Activated naive CD4-positive, alpha-beta T cell treated with anti-CD3 and anti-CD28 coated beads, Interleukin-2, amount 50 U/mL, for 72 hours (primary cell): ENCODE data around the gene SPINK5. TPM values are rescaled to one million over a fixed set of nuclear protein-coding genes. Genes with fewer than 3 reads are reported as not detected.

ENCODE experiments used
- ATAC-seq, 2 donors: fragments of 150-1000 bp; cut with Tn5 transposase; 2 replicates each; pipeline ENCODE4 v1.10.0; 2021; ENCODE audit warnings: mild to moderate bottlenecking in 2 of 2, moderate library complexity in 2 of 2
- DNase-seq, 2 donors: peaks; one replicate each; pipeline ENCODE4 v3.0.0; 2021 to 2022; ENCODE audit warnings: low spot score in 2 of 2
- H3K27ac Mint-ChIP-seq, 2 donors: one replicate each; pipeline ENCODE4 v1.8.0; 2022; ENCODE audit warnings: mild to moderate bottlenecking in 2 of 2, mixed read lengths in 2 of 2
- H3K36me3 Mint-ChIP-seq, 2 donors: one replicate each; pipeline ENCODE4 v1.8.0; 2022; ENCODE audit warnings: mixed read lengths in 2 of 2
- H3K9me3 Mint-ChIP-seq, 2 donors: one replicate each; pipeline ENCODE4 v1.8.0; 2022; ENCODE audit warnings: mixed read lengths in 2 of 2
- total RNA-seq, 2 donors: library from RNA; stranded (reverse); gene quantifications; one replicate each; pipeline ENCODE4 v1.2.3, GENCODE V29; 2022

The SPINK5 gene
- total RNA-seq, 2 donors from 2014 or later, result not detected

GRCh38 chr5:148151872-148152271 lies 88.1 kb downstream of the SPINK5 start:
- no peak overlapping the region for H3K27ac Mint-ChIP-seq
- H3K36me3 Mint-ChIP-seq, result no peaks in the 10 kb centered on the region
- ATAC-seq (no peak), DNase-seq (no peak)
- H3K9me3 Mint-ChIP-seq, result peaks cover 5 to 8% of the 10 kb centered on the region in 2 donors

DNA sequence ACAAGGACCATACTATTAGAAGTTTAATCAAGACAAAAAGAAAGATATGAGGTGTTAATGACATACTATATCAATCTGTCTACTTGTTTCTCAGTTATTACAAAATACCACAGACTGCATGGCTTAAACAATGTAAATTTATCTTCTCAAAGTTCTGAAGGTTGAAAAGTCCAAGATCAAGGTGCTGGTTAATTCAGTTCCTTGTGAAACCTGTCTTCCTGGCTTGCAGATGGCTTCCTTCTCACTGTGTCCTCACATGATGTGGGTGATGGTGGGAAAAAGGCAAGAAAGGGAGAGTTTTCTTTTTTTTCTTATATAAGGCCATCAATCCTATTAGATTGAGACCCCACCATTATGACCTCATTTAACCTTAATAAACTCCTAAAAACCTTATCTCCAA lies 89.0 kb downstream of the SPINK5 start:
- no peak for ATAC-seq
- Mint-ChIP-seq H3K9me3 (peaks cover 5 to 8% of the 10 kb centered on the region in 2 donors), H3K27ac (no peak overlapping the region), H3K36me3 (no peaks in the 10 kb centered on the region)
- no peak for DNase-seq

GRCh38 chr5:148156609-148157008 lies 92.8 kb downstream of the SPINK5 start:
- Mint-ChIP-seq H3K27ac (no peak overlapping the region), H3K36me3 (no peaks in the 10 kb centered on the region), H3K9me3 (peaks cover 5 to 8% of the 10 kb centered on the region in 2 donors)
- DNase-seq (no peak), ATAC-seq (no peak)

DNA sequence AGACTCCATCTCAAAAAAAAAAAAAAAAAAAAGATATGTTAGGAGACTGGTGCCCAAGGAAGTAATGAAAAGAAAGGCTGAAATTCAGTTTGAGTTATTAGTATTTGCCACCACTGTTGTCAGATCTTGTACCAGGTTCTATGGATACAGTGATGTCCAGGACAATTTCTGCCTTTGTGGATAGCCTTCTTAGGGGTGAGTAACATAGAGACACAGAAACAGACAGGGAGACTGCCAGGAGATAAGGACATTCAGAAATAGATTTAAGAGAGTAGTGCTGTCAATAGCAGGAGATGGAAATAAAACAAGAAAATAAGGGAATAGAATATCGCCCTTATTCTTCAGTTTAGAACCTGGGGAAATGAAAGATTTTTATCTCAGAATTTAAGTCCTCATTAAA lies 98.3 kb downstream of the SPINK5 start:
- Mint-ChIP-seq H3K36me3 (no peaks in the 10 kb centered on the region), H3K9me3 (no peaks in the 10 kb centered on the region), H3K27ac (no peak overlapping the region)
- ATAC-seq (no peak), DNase-seq (no peak)

DNA sequence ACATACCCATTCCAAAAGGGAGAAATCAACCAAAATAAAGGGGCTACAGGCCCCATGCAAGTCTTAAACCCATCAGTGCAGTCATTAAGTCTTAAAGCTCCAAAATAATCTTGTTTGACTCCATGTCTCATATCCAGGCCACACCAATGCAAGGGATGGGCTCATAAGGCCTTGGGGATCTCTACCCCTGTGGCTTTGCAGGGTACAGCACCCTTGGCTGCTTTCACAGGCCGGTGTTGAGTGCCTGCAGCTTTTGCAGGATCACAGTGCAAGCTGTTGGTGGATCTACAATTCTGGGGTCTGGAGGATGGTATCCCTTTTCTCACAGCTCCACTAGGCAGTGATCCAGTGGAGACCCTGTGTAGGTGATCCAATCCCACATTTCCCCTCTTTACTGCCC lies 99.6 kb downstream of the SPINK5 start:
- H3K9me3 Mint-ChIP-seq, result no peaks in the 10 kb centered on the region
- H3K36me3 Mint-ChIP-seq, result no peaks in the 10 kb centered on the region
- no peak for DNase-seq
- no peak for ATAC-seq
- H3K27ac Mint-ChIP-seq, result no peak overlapping the region

GRCh38 chr5:148166550-148167283 lies 102.9 kb downstream of the SPINK5 start:
- no peaks in the 10 kb centered on the region for H3K9me3 Mint-ChIP-seq
- no peaks in the 10 kb centered on the region for H3K36me3 Mint-ChIP-seq
- no peak for ATAC-seq

DNA sequence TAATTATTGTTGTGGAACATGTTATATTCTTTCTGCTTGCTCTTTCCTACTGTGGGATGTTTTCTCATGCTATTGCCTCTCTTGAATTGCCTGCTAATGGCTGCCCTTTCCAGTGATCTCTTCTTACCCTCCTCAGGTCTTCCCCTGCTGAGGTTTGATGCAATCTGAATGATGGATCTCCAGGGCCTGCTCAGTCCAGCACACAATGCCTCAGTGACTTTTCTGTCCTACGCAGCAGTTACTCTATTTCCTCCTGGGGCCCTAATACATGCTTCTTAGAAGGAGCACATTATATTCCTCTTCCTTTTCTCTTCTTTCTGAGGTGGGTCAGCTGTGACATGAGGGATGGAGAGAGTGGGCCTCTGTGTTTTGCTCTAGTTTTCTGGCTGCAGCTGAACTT lies 104.5 kb downstream of the SPINK5 start, which contains the start of gene SPINK14:
Gene SPINK14 (plus strand): TSS at position 301 of the 400 bp plus-strand sequence. CDS start 1,187 bp downstream, outside the sequence.
- ATAC-seq (no peak), DNase-seq (no peak)
- Mint-ChIP-seq H3K36me3 (no peaks in the 10 kb centered on the region), H3K27ac (no peak within 1 kb of the TSS), H3K9me3 (no peaks in the 10 kb centered on the region)

More at GRCh38 chr5:148166550-148167283, 102.9 kb downstream of the SPINK5 start:
- no peak for DNase-seq
- no peak overlapping the region for H3K27ac Mint-ChIP-seq

DNA sequence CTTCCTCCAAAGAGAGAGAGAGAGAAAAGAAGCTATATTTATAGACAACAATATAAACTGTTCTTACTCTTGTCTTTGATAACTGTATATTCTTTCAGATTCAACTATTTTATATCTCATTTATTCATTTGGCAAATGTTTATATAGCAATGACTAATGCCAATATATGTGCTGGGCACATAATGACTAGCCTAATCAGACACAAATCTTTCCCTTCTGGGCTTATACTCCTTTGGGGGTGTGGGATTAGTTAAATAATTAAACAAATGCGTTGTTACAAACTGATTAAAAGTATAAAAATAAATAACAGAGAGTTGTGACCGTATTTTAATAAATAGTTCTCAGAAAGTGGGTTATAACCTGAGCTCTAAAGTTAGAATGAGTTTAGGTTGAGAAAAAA lies 108.6 kb downstream of the SPINK5 start:
- Mint-ChIP-seq H3K27ac (no peak overlapping the region), H3K9me3 (no peaks in the 10 kb centered on the region), H3K36me3 (no peaks in the 10 kb centered on the region)
- DNase-seq, result no peak
- ATAC-seq, result no peak

DNA sequence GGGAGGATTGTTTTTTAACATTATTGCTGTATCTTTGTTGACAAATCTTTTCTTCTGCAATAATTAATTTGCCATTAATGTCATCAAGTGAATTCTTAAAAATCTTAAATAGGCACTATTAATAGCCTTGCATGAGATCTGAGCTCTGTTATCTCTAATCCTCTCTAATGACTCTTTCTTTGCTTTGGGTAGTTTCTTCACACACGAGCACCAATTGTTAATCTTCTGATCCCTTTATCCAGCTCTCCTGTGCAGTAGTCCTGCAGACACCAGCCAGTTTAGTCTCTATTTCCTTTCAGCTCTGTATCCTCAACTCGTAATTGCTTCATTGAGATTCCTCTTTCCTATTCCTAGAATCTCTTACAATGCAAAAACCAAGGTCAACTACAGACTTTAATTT lies 112.7 kb downstream of the SPINK5 start:
- H3K27ac Mint-ChIP-seq, result no peak overlapping the region
- DNase-seq (no peak), ATAC-seq (no peak)
- no peaks in the 10 kb centered on the region for H3K9me3 Mint-ChIP-seq
- no peaks in the 10 kb centered on the region for H3K36me3 Mint-ChIP-seq

GRCh38 chr5:148177207-148177606 lies 113.4 kb downstream of the SPINK5 start:
- DNase-seq, result no peak
- ATAC-seq, result no peak
- Mint-ChIP-seq H3K9me3 (no peaks in the 10 kb centered on the region), H3K27ac (no peak overlapping the region), H3K36me3 (no peaks in the 10 kb centered on the region)

DNA sequence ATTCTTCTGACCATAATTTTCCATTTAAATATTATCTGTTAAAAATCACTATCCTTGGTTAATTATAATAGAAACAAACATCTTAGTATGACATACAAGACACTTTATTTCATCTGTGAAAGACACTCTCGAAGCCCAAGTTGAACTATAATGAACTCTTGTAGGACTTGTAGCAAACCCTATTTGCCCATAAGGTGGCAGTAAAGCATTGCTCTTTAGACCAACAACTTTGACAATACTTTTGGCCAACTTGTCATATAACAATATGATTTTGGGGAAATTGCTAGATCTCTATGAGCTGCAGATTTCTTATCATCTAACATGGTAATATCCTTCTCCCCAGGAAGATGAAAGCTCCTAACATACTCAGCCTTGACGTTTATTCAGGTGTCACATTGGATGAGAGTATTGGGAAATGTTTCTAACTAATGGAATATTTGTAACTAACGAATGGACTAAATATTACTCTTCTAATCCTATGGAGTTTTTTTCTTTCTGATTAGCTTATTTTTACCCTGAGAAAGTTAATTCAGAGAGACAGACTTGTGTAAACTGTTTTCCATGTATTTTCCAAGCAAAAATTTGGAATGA lies 115.5 kb downstream of the SPINK5 start:
- Mint-ChIP-seq H3K27ac (no peak overlapping the region), H3K9me3 (no peaks in the 10 kb centered on the region), H3K36me3 (no peaks in the 10 kb centered on the region)
- DNase-seq (peak in 1 of 2 donors; percentile 7), ATAC-seq (peak in 1 of 2 donors; percentile 61)

DNA sequence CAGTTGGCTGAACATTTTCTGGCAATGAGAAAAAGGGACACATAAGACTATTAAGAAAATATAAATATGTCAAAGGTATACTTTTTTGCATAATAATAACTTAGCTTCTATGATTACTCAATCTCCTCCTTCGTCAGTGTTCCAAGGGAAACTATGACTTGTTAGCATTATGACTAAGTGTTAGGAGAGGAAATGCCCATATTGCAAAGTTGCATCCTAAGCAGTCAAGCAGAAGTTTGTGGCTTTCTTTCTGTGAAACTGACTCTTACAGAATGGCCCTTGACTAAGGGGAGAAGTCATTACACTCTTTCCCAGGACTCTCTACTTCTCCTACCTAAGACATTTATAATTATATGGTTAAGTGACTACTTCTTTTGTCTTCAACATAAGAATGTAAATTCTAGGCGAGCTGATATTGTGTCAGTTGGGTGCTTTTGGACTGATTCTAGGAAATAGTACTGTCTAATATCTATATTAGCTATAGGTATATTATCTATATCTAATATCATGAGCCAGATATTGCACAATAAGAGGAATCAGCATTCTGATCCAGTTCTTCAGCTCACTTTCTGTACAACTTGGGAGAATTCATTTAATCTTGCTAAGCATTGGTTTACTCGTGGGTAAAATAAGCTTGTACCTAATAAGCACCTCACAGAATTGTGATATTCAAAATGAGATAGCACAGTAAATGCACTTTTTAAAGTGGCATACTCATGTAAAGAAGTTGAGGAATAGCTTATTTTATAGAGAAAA lies 122.6 kb downstream of the SPINK5 start:
- no peaks in the 10 kb centered on the region for H3K36me3 Mint-ChIP-seq
- DNase-seq (peak in 1 of 2 donors; percentile 3), ATAC-seq (peak; percentile 93 to 100)
- H3K9me3 Mint-ChIP-seq, result no peaks in the 10 kb centered on the region
- H3K27ac Mint-ChIP-seq, result peak overlapping the region in 1 of 2 donors; percentile 55

Other genes starting within 250 kb of the SPINK5 start
- not detected for gene SPINK1, start 232.3 kb upstream of the SPINK5 start, total RNA-seq
- not detected for gene SCGB3A2, start 185.3 kb upstream of the SPINK5 start, total RNA-seq
- not detected for gene C5orf46, start 157.4 kb upstream of the SPINK5 start, total RNA-seq
- gene SPINK14, start 104.6 kb downstream of the SPINK5 start, total RNA-seq, result not detected
- not detected for gene SPINK6, start 139.1 kb downstream of the SPINK5 start, total RNA-seq
- not detected for gene MARCOL, start 174.5 kb downstream of the SPINK5 start, total RNA-seq
- gene SPINK13, start 204.8 kb downstream of the SPINK5 start, total RNA-seq, result not detected
- gene SPINK7, start 248.4 kb downstream of the SPINK5 start, total RNA-seq, result not detected